NCI-H2107 (cell line): ENCODE measurements around the gene PRKG1.
"Not testable (repeated sequence)": the region's sequence is repeated elsewhere in the genome, so short reads cannot be mapped to it uniquely, and the experiment has no call there.

Experiments
- DNase-seq: peaks from one replicate; lab custom pipeline; 2025; lab: John Stamatoyannopoulos, UW

The PRKG1 gene

DNA sequence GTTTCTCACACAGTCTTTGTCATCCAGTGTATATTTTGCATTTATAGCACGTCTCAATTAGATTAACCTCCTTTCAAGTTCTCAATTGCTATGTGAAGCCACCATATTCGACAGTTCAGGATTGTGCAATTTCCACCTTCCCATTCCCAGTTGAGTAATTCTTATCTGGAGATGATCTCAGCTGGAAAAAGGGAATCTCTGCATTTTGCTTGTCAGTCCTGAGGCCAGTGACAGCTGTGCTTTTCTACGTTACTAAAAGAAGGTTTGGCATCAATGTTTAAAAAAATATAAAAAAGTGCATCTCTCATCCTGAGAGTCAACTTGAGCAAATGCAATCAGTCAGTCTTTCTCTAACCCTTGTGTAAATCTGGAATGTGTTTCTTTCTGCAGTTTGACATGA lies 247.7 kb downstream of the PRKG1 start:
- no peak for DNase-seq

DNA sequence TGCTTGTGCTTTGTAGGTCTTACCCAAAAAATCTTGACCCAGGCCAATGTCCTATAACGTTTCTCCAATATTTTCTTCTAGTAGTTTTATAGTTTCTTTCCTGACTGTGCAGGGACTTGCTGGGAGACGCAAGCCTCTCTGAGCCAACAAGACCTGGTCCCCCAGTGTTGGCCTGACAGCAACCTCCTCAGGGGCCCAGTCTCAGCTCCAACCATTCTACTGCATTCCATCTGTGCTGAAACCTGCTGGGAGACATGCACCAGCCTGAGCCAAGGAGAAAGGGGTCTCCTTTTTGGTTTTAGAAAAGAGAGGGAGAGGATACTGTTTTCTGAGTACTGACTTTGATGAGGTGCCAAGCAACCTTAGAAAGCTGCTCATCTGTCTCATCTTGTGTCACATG lies 251.4 kb downstream of the PRKG1 start:
- DNase-seq: no peak

DNA sequence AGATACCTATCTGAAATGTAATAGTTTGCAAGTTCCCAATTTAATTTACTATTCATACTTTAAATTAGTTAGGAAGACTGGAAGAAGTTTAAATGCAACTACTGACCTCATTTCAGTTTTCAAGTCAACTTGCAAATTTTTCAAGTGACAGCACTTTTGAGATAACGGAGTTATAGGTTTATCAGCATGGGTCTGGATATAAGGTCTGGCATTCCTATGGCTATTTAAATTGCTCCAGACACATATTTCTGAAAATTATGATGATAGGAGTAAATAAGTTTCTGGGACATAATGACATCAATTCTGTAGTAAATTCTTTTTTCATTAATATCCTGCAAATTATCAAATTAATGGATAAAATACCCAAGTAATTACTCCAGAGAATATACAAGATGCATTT lies 251.9 kb downstream of the PRKG1 start:
- no peak for DNase-seq

DNA sequence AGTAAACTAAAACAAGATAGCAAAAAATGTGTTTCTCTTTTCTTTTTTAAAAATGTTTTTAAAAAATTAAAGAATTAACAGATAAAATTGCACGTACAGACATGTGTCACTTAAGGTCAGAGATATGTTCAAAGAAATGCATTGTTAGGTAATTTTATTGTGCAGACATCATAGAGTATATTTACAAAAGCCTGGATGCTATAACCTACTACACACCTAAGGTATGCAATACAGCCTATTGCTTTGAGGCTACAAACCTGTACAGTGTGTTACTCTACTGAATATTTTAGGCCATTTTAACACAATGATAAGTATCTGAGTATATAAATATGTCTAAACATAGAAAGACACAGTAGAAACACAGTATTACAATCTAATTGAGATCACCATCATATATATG lies 253.1 kb downstream of the PRKG1 start:
- no peak for DNase-seq

DNA sequence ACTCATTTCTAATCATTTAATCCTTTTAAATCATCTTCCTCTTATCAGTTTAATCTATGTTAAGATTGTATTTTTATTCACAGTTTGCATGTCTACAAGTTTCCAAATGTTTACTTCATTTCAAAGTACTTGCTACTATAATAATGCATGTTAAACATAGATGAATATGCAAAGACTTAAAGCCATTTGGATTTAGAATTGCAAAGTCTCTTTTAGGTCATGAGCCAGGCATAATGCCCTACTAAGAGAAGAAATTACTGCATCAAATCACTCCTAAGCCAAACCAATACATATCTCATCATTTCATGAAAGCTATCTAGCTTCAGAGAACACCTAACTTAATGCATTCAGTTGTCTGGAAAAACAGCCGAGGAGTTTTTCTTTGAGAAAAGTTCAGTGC lies 266.1 kb downstream of the PRKG1 start:
- DNase-seq: no peak

DNA sequence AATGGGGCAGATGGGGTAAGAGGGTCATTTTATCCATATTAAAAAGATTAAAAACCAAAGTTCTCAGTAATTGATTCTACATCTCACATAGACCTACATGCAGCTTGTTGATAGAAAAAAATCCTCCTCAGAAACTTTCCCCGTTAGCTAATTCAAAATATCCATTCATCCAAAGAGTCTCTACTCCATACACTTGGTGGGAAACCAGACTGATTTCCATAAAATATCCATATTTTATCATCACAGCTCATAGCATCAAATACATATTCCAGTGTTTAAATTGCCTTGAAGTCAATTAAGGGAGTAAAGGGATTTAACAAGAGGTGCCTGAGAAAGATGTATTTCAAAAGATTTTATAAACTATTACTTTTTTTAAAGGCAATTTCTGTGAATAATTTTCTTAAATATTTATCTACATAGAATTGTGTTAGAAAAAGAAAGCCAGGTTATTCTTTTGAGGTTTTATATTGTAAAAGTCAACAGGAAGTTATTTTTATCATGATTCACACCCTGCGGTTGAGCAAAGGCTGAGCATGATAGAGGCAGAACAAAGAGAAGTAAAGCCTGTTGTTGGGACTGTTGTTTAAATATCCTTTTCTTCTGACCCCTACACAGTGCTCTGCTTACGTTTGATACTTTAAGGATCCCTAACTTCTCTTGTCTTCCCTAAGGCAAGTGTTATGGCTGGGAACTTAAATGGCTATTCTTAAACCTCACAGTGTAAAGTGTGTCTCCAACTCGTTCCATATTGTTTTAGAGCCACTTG lies 266.7 kb downstream of the PRKG1 start:
- DNase-seq: no peak

DNA sequence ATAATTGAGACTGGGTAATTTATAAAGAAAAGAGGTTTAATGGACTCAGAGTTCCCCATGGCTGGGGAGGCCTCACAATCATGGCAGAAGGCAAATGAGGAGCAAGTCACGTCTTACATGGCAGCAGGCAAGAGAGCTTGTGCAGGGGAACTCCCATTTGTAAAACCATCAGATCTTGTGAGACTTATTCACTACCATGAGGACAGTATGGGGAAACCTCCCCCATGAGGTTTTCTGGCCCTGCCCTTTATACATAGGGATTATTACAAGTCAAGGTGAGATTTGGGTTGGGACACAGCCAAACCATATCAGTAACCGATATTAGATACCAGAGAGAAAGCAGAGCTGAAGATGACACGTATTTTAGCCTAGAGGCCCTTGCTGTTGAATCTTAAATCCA lies 267.5 kb downstream of the PRKG1 start:
- not testable (repeated sequence) for DNase-seq

DNA sequence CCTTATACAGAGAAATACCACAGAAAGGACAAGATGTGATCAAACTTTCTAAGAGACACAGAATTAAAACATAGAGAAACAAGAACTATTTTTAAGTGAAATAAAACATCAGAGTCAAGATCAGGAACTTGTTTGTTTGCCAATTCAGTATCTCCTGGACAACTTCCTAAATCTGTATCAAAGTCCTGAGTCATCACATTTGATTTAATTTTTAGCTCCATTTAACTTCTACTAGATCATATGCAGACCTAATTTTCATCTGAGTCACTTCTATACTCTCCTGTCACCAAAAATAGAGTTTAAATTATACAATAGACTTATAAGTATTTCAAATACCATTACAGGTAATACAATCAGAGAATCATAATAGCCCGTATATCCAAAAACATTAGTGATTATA lies 268.1 kb downstream of the PRKG1 start:
- DNase-seq: no peak

DNA sequence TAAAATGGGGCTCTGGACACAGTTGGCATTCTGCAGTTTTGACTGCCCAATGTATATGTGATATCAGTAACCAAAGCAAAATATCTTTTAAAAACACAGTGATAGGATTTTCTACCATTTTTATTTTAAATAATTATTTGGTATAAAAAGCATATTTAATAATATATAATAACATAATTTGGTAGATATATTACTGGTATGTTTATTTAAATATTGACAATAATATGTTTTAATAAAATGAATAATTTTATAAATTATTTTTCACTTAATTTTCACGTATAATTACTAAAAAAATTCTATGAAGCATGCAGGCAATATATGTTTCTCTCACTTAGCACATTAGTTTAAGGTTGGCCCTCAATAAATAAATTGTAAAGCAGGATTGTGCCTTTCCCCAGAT lies 269.1 kb downstream of the PRKG1 start:
- DNase-seq: no peak

DNA sequence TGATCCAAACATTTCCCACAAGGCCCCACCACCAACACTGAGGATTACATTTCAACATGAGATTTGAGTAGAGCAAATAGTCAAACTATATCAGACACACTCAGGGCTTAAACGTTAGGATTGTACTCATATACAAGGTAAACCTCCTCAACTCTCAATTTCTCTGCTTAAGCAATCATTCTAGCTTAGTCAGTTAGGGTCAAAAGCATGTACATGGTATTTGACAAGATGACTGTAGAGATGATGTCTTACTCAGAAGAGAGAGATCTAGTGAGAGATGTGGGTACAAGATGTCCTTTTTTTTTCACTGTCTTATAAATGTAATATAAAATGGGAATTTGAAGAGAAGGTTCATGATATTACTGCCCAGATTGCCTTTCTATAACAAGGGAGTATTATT lies 270.1 kb downstream of the PRKG1 start:
- DNase-seq: no peak

DNA sequence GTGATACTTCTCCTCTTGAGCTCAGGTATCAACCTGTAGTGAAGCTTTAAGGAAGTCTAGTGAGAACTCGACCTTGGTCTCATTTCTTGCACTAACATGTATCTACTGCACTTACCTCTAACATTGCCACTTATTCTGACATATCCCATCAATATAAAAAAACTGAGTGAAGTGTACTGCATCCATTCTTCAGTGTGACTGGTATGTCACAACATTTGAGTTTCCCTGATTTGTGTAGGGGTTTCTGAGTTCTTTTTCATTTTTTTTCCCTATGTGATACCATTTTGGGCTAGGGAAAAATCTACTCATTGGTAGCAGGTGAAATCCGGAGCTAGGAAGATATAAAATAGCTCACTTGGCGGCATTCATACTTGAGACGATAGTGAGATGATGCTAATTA lies 274.3 kb downstream of the PRKG1 start:
- no peak for DNase-seq

DNA sequence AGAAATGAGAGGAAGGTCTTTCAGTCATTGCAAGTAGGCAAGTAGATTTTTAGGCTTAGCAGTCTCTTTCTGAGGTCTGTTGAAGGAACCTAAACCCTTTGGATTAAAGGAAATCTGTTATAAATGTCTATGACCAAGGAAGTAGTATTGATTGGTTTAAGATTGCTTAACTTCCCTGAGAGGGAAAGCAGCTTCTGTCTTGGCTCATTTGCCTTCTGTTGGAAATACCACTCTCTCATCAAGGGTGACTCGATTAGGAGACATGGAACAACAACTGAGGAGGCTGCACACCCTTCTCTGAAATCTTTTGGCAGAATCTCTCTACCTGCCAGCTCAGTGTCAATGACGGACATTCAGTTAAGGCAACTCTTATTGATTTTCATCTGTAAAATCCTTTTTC lies 282.9 kb downstream of the PRKG1 start:
- no peak for DNase-seq

DNA sequence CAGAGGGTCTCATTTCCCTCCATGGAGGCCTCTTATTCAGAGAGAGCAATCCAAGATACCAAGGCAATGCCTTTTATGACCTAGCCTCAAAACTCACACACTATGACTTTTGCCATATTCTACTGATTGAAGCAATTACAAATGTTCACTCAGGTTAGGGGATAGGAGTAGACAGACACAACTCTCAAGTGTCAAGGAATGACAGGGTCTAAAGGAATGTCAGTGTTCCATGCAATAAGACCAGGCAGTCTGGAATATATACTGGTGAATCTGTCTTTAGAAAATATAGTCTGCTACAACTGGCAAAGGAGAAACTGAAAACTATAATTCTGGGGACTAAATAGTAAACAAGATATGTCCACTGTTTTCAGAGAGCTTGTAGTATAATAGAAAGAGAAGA lies 283.9 kb downstream of the PRKG1 start:
- no peak for DNase-seq

DNA sequence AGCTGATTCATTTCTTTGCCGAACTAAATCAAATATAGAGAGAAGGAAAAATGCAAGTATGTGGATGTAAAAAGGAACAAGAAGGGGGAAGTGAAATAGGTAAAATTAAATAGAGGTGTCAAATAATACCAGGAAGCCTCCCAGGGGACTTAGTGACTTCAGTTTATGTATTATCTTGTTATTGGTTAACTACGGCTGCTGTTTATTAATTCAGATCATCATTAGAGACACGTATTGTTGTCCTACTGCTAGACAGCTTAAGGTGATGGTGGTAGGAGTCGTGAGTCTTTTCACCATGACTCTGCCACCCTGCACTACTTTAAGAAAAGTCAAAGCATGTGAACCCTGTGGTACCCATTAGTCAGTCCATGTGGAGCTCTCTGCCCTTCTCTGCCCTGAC lies 289.1 kb downstream of the PRKG1 start:
- DNase-seq: no peak

DNA sequence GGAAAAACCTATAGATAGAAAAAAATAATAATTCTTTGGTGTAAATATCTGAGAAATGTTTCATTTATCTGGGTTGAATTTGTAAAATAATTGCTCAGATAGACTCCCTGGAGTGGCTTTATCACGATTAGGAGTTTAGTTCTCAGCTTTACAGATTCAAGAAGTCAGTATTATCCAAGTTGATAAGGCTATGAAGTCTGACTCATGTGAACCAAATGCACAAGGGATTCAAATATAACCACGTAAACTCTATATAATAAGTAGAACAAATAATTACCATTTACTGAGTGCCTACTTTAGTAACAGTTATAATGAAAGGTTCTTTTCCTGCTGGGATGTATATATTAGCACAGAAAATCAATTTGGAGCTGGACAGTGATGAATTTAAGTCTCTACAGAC lies 290.4 kb downstream of the PRKG1 start:
- no peak for DNase-seq

DNA sequence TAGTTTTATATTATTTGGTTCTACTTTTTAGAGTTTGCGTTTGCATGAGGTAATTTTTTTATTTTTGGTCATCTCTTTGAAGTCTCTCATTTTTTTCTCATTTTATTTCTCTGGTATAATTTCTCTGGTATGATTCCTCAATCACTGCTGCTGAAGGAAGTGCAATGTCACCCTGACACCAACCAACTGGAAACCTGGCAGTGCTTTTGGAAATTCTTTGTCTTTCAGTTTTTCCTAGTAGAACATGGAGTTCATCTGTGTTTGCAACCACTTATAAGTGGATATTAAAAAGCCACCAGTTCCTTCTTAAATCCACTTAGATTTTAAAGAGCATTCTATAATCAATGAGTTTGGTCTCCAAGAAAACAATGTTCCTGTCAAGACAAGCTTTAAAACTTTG lies 291.8 kb downstream of the PRKG1 start:
- no peak for DNase-seq

DNA sequence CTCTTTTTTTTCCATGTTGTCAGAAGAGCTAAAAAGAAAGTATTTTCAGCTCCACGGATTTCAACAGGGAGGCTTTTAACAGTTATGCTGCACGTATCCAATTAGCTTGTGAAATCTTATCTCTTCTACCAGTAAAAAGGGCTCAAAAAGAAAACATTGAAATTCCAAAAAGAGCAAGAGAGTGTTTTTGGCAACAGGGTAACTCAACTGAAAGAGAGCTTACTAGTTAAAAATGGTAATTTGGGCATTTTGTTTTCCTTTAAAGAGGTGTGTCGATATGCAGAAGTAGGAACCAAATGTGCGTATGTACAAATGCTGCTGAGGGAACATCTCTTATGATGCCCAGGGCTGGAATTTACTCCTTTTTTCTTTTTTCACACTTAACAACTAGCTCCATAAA lies 292.8 kb downstream of the PRKG1 start:
- DNase-seq: no peak

DNA sequence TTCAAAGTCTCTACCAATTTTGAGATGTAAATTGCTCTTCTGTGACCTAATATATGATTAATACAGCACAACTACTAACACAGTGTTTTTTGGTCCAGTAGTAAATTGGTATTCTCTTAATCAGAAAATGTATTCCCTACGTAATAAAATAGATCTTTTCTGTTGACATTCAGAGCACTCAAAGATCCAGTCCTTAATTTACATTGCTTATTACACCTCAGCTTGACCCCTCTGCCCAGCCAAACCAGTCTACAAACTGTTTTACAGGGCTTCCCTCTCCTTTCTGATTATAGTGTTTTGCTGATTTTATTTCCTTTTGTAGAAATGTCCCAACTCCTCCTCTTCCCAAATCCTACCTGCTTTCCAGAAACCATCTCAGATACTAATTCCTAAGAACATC lies 293.4 kb downstream of the PRKG1 start:
- no peak for DNase-seq

DNA sequence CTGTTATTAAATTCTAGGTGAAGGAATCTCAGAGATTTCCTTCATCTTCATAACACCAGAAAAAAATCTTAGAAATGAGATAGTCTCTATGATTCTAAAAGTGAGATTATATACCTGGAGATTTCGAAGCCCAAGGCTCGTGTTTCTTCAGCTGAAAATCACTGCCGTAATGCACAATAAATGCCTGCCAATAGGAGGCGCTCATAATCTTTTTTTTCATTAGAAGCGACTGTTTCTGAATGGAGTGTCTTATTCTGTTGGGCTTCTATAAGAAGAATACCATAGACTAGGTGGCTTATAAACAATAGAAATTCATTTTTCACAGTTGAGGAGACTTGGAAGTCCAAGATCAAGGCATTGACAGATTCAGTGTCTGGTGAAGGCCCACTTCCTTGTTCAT lies 294.7 kb downstream of the PRKG1 start:
- no peak for DNase-seq

DNA sequence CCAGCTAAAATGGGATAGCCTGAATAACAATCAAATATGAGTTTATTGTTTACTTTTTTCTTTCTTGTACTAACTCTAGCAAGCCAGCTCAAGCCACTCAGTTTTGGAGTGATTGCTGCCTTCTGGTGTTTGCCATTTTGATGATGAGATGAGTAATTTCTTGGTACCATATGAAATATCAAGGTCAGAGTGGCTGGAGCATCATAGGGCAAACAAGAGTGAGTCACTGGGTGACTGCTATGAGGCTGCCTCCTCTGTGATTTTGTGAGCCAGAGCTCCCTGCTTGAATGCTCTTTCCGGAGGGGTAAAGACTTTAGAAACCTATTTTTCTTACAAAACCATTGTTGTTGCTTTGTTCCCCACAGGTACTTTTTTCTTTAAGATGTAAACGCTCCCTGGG lies 295.6 kb downstream of the PRKG1 start:
- DNase-seq: no peak

DNA sequence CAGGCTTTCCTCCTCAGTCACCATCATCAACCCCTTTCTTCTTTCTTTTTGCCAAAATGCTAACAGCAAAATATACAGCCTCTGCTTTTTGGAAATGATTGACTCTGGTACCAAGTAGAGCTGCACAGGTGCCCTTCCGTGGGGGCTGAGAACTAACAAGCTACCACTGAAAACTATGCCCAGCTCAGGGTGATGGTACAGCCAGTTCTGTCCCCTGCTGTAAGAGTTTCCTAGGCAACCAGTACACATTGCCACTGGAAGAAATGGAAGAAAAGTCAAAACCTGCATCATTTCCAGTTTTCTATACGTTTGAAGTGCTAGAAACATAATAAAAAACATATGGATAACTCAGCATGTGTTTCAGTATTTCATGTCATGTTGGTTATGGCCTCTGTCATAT lies 297.5 kb downstream of the PRKG1 start:
- DNase-seq: no peak

DNA sequence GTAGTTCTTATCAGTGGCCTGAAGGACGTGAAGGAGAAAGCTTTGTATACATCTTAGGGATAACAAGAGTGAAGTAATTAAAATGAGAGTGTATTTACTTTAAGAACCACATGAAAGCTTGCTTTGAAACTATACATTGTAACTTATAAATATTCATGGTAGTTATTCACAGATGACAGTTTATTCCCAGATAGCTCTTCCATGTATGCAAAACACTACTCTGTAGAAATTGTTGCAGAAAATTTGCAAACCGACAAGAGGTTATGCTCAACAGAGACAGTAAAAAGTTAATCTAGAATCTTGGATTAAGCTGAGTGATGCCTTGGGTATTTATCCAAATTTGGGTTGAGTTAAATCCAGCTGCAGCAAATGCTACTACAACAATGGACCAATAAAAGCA lies 301.5 kb downstream of the PRKG1 start:
- no peak for DNase-seq

DNA sequence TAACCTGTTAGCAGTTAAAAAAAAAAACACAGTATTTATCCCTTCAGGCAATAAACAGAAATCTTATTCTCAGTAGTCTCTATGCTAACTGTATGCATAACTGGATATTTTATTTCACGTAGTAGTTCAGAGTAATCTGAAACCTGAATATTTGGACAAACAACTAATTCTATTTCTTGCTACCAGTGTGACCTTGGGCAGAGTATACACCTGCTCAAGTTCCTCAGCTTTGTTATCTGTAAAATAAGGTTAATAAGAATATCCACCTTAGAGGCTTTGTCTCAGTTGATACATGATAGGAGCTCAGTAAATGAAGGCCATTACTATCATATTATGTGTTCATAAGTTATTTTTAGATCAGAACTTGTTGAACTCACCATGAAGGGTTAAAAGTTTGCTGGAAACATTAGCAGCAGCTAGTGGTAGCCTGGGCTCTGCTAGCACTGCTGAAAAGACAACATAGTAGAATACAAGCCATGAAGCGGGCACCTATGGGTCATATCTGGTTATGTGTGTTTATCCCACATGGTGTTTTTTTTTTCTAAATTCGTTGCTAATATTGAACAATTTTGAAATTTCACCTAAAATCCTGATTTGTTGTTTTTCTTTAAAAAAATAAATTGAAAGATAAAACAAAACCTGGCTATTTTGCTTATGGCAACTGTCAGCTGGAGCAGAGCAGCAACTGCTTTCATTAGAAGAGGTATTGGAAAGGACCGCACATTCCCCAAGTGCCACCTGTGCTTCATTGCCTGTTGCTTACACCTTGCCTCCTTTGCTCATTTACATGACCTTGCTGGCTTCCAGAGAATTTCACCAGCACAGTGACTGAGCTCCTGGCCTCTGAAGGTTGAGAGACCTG lies 303.0 kb downstream of the PRKG1 start:
- no peak for DNase-seq
